Endothelial cell of hepatic sinusoid (primary cell): ENCODE data around the gene MPZL3.

ENCODE experiments used
- in situ Hi-C: cut with HindIII; loops from 2 replicates; pipeline ENCODE4 v1.10.0; 2017; ENCODE audit warnings: low sequenced_read_pairs

The MPZL3 gene, protein sequence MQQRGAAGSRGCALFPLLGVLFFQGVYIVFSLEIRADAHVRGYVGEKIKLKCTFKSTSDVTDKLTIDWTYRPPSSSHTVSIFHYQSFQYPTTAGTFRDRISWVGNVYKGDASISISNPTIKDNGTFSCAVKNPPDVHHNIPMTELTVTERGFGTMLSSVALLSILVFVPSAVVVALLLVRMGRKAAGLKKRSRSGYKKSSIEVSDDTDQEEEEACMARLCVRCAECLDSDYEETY

DNA sequence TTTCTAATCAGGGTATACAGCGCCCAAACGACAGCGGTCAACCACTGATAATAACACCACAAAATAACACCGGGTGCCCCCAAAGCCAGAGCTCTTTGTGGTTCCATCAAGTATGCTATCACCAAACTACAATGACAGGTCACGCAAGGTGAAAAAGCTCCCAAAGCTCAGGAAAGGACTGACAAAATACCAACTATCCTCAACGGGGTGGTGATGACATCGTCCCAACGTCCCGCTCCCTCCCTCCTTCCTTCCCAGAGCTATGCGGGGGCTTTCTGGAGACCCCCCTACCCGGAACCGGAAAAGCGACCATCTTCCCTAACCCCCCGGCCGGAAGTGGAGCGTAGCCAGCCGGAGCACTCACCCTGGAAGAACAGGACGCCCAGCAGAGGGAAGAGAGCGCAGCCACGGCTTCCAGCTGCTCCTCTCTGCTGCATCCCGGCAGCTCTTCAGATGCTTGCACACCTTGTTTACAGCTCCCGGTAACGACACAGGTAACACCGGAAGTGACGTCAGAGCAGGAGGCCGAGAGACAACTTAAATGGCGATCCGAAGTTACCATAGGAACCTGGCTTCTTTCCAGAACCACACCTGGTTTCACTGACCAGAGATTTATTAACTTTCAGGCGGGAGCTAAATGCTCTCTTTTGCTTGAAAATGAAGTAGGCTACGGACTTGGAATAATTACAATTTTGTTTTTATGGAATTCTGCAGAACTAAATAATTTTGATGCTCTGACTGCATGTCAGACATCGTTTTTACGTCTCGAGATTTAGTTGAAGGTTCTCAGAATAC is at the start of gene MPZL3:
Gene MPZL3, minus strand, starts transcription at position 508 of the 795 bp plus-strand sequence. Its CDS starts 71 bp downstream, at position 437.
- in situ Hi-C loops, result no loop called here

DNA sequence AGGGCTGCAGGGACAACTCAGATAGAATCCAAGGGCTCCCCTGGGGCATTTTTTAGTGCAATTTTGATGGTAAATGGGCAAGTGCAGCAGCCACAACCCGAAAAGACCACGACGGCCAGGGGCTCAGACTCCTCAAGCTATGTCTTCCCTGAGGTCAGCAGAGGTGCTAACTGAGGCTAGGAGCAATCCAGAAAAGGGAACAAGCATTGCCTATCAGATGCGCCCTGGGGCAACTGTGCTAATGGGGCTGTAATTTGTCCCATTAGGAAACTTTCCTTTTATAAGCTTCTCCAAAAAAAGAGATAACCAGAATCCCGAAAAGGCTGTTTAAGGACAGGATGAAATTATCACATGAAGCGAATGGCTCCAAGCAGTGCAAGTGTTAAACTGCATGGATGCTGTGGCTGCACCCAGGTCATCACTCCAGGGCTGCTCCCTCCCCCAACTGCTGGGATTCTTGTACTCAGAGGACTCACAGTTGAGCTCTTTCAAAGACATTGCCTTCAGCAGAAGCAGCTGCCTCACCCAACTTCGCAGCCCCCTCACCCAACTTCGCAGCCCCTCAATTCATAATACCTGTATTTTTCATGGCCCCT is 49.5 kb upstream of the MPZL3 start:
- in situ Hi-C loops, result no loop called here

DNA sequence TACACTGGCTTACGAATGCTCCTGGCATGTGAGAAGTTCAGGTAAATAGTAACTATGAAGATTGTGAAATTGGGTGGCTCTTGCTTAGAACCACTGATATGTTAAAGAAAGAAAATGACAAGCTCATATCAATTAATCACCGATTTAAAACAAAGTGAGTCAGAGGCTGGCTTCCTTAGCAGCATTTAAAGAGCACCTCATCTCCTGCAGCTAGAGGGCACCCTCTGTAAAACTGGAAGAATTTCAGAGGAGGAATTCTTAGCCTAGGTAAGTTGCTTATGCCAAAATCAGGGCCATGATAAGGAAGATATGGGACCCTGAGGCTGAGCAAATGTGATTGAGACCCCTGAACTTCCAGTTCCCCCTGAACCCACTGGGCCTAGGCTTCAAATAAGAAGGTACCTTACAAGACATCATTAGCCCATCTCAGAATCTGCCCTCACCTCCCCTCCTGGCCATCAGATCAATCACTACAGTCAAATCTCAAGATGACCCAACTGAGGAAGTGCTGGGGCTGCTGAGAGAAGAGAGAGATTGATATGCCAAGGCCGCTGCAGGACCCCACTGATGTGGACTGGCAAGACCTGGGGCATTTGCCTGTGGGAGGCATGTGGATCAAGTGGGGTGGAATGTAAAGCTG is 43.8 kb upstream of the MPZL3 start:
- in situ Hi-C loops, result no loop called here

DNA sequence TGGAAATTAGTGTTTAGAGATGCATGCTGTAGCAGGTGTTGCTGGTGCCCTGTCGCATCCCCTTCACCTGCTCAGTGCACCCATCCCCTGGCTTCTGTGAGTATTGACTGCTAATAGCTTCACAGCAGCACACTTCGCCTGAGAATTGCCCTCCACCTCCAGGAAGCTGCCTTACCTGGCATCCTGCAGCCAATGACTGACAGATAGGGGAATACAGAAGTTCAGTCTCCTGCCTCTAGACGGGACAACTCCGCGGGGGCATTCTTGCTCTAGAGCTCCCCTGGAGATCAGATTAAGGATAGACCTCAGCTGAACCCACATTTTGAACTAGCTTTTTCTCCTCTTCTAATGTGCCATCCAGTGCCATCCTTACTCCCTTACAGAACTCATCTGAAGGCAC is 43.0 kb upstream of the MPZL3 start:
- in situ Hi-C loops, result no loop called here

DNA sequence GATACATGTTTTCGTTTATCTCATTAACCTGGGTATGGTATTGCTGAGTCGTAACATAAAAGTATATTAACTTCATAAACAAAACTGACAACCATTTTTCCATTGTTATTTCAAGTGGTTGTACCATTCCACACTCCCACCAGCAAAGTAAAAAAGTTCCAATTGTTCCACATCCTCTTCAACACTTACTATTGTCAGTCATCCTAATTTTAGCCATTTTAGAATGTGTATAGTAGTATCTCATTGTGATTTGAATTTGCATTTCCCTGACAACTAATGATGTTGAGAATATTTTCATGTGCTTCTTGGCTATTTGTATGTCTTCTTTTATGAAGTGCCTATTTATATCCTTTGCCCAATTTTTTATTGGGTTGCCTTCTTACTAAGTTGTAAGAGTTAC is 41.9 kb upstream of the MPZL3 start:
- in situ Hi-C loops, result no loop called here

DNA sequence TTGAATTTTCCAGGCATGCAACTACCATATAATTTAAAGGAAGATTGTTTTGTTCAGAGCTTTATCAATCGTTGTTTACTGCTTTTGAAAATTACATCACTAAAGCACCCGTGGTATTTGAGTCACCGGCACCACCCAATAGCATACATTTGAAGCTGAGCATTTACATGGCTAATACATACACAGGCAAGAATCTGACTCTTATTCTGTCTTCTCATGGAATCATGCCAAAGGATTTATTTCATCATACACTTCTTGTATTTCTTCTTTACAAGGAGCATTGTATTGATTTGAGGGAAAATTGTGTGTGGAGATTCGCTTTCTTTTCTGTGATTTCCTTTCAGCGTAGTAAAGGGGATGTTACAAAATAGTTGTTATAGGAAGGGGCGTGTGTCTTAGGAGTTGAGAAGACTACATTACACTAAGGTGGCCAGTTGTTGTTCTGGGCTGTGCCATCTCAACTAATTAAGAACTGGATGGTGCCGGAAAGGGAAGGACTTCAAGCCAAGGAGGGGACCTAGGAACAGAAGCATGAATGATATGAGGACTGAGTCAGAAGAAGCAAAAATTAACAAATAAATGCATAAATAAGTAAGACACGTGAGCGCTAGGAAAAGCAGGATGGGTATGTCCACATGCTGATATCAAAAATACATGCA is 39.4 kb upstream of the MPZL3 start:
- in situ Hi-C loops, result no loop called here

DNA sequence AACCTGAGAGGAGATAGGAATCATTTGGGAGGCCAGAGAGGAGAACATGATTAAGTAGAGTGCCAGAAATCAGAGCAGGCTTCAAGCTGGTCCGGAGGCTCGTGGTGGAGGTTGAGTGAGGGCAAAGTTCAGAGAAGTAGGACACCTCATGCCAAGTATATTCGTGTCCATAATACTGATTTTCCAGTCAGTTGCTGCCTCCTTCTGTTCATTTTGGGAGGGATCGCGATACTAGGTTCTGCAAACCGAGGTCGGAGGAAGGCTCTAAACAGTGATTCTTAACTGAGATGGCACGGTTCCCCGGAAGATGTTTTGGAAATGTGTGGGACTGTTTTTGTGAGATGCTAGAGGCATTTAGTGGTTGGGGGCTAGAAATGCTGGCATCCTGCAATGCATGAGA is 38.8 kb upstream of the MPZL3 start:
- in situ Hi-C loops, result no loop called here

DNA sequence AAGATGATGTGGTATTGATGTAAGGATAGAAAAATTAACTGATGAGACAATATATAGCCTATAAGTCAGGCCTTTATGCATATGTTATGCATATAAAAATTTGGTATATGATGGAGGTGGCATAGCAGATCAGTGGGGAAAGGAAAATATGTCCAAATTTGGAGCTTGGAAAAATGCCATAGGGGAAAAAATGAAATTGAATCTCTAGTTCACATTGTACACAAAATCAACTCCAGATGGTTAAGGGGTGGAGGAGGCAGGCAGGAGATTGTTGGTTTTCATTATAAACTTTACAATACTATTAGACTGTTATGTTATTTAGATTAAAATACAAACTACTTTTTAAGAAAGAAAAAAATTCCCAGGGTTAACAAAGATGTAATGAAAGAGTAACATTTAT is 37.2 kb upstream of the MPZL3 start:
- in situ Hi-C loops, result no loop called here

DNA sequence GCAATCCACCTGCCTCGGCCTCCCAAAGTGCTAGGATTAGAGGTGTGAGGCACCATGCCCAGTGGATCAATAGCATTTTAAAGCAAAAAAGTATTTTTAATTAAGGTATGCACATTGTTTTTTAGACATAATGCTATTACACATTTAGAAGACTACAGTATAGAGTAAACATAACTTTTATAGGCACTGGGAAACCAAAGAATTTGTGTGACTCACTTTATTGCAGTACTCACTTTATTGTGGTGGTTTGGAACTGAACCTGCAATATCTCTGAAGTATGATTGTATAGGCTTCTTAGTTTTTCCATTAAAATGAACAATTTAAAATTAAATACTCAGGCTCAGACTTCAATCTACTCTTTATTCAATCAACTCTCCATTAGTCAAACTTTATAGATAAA is 34.8 kb upstream of the MPZL3 start:
- in situ Hi-C loops, result no loop called here

DNA sequence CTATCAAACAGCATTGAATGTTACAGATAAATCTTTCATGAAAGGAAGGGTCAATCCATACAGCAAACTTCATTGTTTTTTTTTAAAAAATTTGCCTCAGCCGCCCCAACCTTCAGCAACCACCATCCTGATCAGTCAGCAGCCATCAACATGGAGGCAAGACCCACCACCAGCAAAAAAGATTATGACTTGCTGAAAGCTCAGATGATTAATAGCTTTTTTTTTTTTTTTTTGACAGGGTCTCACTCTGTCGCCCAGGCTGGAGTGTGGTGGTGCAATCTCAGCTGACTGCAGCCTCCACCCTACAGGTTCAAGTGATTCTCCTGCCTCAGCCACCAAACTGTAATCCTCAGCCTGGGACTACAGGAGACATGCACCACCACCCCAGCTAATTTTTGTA is 34.4 kb upstream of the MPZL3 start:
- in situ Hi-C loops, result no loop called here

DNA sequence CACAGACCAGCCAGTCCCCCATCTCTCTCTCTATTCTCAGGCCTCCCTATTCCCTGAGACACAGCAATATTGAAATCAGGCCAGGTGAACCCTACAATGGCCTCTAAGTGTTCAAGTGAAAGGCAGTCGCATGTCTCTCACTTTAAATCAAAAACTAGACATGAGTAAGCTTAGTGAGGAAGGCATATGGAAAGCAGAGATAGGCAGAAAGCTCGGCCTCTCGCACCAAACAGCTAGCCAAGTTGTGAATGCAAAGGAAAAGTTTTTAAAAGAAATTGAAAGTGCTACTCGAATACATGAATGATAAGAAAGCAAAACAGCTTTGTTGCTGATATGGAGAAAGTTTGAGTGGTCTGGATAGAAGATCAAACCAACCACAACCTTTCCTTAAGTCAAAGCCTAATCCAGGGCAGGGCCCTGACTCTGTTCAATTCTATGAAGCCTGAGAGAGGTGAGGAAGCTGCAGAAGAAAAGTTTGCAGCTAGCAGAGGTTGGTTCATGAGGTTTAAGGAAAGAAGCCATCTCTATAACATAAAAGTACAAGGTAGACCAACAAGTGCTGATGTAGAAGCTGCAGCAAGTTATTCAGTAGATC is 31.7 kb upstream of the MPZL3 start:
- in situ Hi-C loops, result loop anchor here (5.0 kb wide), 1 partner anchor 82 kb away; no protein-coding TSS in a partner anchor

DNA sequence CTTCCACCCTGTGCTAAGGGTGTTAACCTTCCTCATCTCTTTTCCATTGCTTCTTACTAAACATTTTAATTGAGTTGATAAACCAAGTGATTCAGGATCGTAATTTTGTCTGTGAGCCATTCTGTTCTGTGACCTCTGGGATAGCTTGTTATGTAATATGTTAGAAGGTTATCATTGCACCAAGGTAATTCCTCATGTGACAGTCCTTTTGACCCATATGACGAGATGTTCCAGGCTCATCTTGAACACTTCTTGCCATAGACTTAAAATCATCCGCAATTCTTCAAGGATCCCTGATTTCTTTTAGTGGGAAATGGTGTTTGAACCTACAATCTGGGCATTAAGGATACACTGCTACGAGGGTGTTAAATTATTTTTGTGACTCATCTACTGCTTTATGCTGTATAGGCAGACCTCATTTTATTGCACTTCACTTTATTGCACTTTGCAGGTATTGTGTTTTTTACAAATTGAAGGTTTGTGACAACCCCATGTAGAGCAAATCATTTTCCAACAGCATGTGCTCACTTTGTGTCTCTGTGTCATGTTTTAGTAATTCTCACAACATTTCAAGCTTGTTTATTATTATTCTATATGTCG is 31.0 kb upstream of the MPZL3 start:
- in situ Hi-C loops, result loop anchor here (5.0 kb wide), 1 partner anchor 81 kb away; no protein-coding TSS in a partner anchor

DNA sequence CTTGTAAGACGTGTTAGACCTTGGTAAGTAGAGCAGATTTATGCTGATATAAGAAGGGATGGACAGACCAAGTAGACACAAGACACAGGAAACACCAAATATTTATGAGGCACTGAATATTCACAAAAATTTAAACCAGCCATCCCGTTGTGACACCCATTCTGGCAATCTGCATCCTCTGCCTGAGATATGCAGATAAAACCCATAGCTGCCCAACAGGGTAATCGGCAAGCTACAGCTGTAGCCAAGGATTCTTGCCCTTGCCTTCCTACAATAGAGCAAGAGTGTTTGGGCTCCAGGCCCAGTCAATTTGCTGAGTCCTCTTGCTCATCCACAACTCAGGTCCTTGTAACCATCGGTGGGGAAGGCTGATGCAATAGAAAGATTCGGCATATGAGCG is 30.4 kb upstream of the MPZL3 start:
- in situ Hi-C loops, result loop anchor here (5.0 kb wide), 1 partner anchor 80 kb away; no protein-coding TSS in a partner anchor

DNA sequence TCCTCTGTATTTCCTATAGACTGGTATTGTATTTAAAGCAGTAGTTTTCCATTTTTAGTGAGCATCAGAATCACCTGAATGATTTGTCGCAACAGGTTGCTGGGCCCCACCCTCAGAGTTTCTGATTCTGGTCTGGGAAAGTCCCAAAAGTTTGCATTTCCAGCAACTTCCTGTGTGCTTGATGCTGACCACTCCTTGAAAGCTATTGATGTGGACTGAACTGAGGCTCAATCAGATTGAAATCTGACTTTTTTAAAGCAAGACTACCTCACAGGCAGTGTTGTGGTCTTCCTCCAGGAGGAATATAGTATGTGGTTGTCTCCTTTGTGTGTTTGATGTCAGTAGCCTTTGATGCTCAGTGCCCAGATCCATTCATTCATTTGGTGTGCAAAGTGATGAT is 29.1 kb upstream of the MPZL3 start:
- in situ Hi-C loops, result loop anchor here (5.0 kb wide), 1 partner anchor 79 kb away; no protein-coding TSS in a partner anchor

DNA sequence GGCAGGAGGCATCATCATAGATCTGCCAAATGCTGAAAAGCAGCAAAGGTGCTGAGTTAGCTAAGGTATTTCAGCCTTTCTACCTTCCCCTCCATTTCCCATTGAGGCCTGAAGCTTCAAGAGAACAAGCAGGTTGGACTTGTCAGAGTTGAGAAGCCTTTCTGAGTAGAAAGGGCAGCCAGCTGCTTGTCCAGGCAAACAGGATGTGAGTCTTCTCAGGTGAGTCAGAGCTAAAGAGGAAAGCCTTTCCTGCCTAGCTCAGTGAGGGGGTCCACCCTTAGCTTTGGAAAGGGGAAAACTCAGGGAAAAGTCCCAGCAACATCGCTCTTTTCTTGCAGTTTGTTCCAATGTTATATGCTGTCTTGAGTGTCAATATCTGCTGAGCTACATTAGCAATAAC is 25.1 kb upstream of the MPZL3 start:
- in situ Hi-C loops, result loop anchor here (5.0 kb wide), 1 partner anchor 85 kb away; no protein-coding TSS in a partner anchor

DNA sequence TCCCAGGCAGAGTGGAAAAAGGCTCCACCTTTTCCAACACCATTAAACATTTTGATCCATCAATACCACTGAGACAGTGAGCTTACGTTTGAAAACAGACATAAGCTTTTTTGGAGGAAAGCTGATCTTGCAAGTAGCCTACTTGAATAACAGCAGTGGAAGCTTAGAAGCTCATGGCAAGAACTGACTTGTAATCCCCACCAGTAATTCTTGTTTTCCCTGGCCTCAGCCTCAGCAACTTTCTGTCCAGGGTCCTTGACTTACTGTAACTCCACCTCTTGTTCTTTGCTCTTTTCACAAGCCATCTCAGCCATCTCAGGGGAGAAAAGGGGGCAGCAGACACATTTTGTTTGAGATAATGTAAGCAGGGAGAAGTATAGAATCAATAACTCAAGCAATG is 24.3 kb upstream of the MPZL3 start:
- in situ Hi-C loops, result loop anchor here (5.0 kb wide), 1 partner anchor 86 kb away; no protein-coding TSS in a partner anchor

DNA sequence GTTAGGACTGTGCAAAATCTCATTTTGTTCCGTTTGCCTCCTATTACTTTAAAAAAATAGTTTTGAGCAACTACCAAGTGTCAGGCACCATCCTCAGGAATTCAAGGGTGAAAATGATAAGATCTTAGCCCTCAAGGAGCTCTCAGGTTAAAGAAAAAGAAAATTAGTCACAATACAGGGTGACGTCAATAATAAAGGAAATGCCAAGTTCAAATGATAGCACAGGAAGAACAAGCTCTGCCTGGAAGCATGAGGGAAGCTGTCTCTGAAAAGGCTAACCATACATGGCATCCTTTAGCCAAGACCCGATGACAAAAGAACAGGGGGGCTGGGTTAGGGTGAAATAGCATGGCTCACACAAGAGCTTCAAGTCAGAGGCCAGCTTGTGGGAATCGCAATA is 23.0 kb upstream of the MPZL3 start:
- in situ Hi-C loops, result loop anchor here (5.0 kb wide), 1 partner anchor 87 kb away; no protein-coding TSS in a partner anchor

DNA sequence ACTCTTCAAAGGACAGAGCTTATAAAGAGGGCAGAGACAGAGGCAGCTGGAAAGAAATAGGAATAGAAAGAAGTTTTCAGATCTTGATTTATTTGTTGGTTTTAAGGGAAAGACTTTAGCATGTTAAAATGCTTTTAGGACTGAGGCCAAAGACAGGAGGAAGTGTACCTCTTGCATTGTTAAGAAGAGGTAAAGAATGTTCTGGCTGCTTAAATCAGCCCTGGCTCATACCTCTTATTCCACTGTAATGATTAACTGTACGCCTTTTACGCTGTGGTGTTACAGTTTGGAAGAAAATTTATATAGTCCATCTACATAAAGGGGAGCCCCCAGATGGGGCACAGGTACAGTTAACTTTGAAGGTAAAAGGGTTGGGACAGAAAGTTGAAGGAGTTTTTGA is 22.0 kb upstream of the MPZL3 start:
- in situ Hi-C loops, result no loop called here

DNA sequence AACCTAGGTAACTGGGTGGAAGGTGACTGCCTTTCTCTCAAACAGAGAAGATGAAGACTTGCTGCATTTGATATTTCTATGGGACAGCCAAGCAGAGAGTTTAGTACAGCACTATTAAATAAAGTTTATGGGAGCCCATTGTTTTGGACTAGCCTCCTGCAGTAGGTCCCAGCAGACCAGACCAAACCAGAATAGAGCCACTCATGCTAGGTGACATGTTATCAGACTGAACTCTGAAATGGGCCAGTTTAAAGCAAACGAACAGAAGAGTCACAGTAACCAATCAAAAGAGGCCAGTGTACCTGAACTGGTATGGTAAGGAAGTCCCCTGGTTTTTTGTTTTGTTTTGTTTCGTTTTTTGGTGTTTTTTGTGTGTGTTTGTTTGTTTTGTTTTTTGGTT is 19.8 kb upstream of the MPZL3 start:
- in situ Hi-C loops, result no loop called here

DNA sequence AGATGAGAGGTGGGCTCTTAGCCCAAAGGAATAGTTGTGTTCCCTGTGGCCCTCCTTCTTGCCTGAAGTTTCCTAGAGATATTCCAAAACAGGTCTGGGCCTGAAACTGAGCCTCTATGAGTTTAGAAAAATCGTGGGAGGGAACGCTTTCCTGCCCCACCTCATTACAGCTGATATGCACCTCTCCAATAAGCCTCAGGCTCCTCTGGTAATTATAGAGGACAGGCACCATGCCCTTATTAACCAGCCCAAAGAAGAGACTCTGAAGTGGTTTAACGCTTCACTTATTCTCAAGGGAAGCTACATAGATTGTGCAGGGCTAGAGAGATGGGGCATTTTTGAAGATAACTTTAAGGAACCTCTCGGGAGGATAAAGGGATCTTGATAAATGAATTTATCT is 15.3 kb upstream of the MPZL3 start:
- in situ Hi-C loops, result no loop called here
